AG10803 (cell line): ENCODE data around the gene APOLD1.

Source experiments
- DNase-seq: peaks from one replicate; pipeline ENCODE4 v3.0.0; 2010; ENCODE audit warnings: low read depth
- H3K4me3 ChIP-seq: 2 replicates; pipeline ENCODE4 v1.5.1; 2011; ENCODE audit warnings: mild to moderate bottlenecking, low read length, control low read depth
- TF ChIP-seq, protein P1 (sequence below): conservative IDR thresholded peaks from 2 replicates; pipeline ENCODE4 v1.5.1; 2011; ENCODE audit warnings: mild to moderate bottlenecking, low read length, control low read depth, inconsistent platforms

APOLD1 gene

DNA sequence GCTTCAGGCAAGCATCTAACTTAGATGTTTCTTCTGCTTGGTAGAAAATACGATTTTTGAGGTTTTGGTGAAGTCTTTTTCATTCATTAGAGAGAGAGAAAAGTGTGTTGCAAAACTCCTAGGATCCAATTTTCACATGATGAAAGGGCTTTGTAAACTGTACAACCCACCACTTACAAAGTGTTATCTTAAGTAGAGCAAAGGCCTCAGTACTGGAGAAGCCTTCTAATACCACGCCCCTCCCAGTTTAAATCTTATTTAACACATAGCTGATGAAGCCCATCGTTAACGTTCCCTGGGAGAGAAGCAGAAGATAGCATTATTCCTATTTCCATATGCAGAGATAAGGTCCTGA, 869 bp downstream of the APOLD1 start:
- DNase-seq: peak; percentile 17
- peak overlapping the region; percentile 67 for H3K4me3 ChIP-seq
- TF ChIP-seq, protein P1, sequence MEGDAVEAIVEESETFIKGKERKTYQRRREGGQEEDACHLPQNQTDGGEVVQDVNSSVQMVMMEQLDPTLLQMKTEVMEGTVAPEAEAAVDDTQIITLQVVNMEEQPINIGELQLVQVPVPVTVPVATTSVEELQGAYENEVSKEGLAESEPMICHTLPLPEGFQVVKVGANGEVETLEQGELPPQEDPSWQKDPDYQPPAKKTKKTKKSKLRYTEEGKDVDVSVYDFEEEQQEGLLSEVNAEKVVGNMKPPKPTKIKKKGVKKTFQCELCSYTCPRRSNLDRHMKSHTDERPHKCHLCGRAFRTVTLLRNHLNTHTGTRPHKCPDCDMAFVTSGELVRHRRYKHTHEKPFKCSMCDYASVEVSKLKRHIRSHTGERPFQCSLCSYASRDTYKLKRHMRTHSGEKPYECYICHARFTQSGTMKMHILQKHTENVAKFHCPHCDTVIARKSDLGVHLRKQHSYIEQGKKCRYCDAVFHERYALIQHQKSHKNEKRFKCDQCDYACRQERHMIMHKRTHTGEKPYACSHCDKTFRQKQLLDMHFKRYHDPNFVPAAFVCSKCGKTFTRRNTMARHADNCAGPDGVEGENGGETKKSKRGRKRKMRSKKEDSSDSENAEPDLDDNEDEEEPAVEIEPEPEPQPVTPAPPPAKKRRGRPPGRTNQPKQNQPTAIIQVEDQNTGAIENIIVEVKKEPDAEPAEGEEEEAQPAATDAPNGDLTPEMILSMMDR: no peak

DNA sequence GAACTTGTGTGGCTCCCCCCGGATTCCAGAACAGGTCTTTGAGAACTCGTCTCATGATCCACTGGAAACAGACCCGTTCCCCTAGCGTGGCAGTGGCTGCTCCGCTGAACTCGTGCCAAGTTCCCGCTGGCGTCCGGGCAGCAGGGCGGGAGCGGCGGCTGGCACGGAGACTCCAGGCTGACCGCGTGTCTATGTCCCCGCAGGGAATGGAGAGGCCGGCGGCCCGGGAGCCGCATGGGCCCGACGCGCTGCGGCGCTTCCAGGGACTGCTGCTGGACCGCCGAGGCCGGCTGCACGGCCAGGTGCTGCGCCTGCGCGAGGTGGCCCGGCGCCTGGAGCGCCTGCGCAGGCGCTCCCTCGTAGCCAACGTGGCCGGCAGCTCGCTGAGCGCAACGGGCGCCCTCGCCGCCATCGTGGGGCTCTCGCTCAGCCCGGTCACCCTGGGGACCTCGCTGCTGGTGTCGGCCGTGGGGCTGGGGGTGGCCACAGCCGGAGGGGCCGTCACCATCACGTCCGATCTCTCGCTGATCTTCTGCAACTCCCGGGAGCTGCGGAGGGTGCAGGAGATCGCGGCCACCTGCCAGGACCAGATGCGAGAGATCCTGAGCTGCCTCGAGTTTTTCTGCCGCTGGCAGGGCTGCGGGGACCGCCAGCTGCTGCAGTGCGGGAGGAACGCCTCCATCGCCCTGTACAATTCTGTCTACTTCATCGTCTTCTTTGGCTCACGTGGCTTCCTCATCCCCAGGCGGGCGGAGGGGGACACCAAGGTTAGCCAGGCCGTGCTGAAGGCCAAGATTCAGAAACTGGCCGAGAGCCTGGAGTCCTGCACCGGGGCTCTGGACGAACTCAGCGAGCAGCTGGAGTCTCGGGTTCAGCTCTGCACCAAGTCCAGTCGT, 1.5 kb downstream of the APOLD1 start:
- peak; percentile 81 for DNase-seq
- peak overlapping the region; percentile 69 for H3K4me3 ChIP-seq
- TF ChIP-seq, protein P1: no peak

DNA sequence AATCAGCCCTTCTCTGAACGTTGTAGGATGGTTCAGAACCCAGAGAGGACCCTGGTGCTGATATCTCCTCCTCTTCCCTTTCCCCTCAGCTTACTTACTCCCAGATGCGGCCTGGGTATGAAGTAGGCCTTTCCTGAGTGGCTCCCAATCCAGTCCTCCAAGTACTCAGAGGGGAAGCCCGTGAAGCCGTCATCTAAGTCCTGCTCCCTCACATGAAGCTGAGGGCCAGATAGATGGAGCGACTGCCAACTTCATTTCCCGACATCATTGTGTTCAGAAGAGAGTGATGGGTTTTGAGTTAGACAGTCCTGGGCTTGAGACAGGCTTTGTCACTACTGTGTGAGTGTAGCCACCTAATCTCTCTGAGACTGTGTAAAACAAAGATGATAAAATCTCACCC, 2.7 kb downstream of the APOLD1 start:
- H3K4me3 ChIP-seq: no peak overlapping the region
- DNase-seq: no peak
- TF ChIP-seq, protein P1: no peak

- DNase-seq: peak; percentile 76
- TF ChIP-seq, protein P1: peak; percentile 77
- no peak overlapping the region for H3K4me3 ChIP-seq
Measured at GRCh38 chr12:12788675-12789368, 3.4 kb downstream of the APOLD1 start.

- H3K4me3 ChIP-seq: no peak overlapping the region
- DNase-seq: no peak
- TF ChIP-seq, protein P1: no peak
Measured at GRCh38 chr12:12790956-12791355, 5.5 kb downstream of the APOLD1 start.

GRCh38 chr12:12791756-12792369, 6.4 kb downstream of the APOLD1 start:
- DNase-seq: peak; percentile 67
- TF ChIP-seq, protein P1: no peak
- no peak overlapping the region for H3K4me3 ChIP-seq
